OCI-LY3 (cell line): Measurements from ENCODE around the gene IGFL4.

Experiments used
- H2AFZ ChIP-seq: fragments of 200-600, 300-600 bp; shearing (Covaris generic); 2 replicates; pipeline ENCODE4 v1.6.0; 2014; ENCODE audit warnings: antibody characterized with exemption, low read depth, low read length
- H3K27ac ChIP-seq: fragments of 200-600, 300-600 bp; sonication (generic); 2 replicates; pipeline ENCODE4 v1.5.1; 2014; ENCODE audit warnings: mild to moderate bottlenecking, low read length, moderate library complexity, mixed read lengths
- H3K27me3 ChIP-seq: fragments of 200-600, 300-600 bp; sonication (generic); 2 replicates; pipeline ENCODE4 v1.6.1; 2014; ENCODE audit warnings: low read depth, low read length, mixed read lengths
- H3K36me3 ChIP-seq: fragments of 200-600, 300-600 bp; sonication (generic); replicated peaks from 2 replicates; pipeline ENCODE3; 2014; ENCODE audit warnings: low read depth, low read length, mixed read lengths
- H3K4me1 ChIP-seq: fragments of 300-600, 200-600 bp; sonication (generic); 2 replicates; pipeline ENCODE4 v1.6.1; 2014; ENCODE audit warnings: low read length, mixed read lengths
- H3K4me2 ChIP-seq: fragments of 200-600, 300-600 bp; sonication (generic); 2 replicates; pipeline ENCODE4 v1.6.1; 2014; ENCODE audit warnings: low read length, mixed read lengths
- H3K4me3 ChIP-seq: fragments of 300-600, 200-600 bp; sonication (generic); 2 replicates; pipeline ENCODE4 v1.5.1; 2014; ENCODE audit warnings: antibody characterized with exemption, mild to moderate bottlenecking, low read length, moderate library complexity
- H3K79me2 ChIP-seq: fragments of 300-600, 200-600 bp; shearing (Covaris generic); 2 replicates; pipeline ENCODE4 v1.6.1; 2014; ENCODE audit warnings: mild to moderate bottlenecking, low read length, mixed read lengths
- H3K9ac ChIP-seq: fragments of 300-600, 200-600 bp; shearing (Covaris generic); 2 replicates; pipeline ENCODE4 v1.6.0; 2014; ENCODE audit warnings: mild to moderate bottlenecking, low read length, moderate library complexity
- H3K9me3 ChIP-seq: fragments of 200-600, 300-600 bp; shearing (Covaris generic); 2 replicates; pipeline ENCODE4 v1.6.1; 2014; ENCODE audit warnings: low read length, mixed read lengths; ENCODE audit not compliant: insufficient read depth
- H4K20me1 ChIP-seq: fragments of 200-600, 300-600 bp; sonication (generic); 2 replicates; pipeline ENCODE4 v1.6.1; 2016; ENCODE audit warnings: low read length, mixed read lengths; ENCODE audit not compliant: insufficient read depth
- CTCF ChIP-seq: fragments of 200-600, 300-600 bp; sonication (generic); IDR thresholded peaks from 2 replicates; pipeline ENCODE4 v1.5.1; 2014; ENCODE audit warnings: antibody characterized with exemption, low read length, low read depth
- EZH2phosphoT487 ChIP-seq: fragments of 200-600 bp; shearing (Covaris generic); IDR thresholded peaks from 2 replicates; pipeline ENCODE4 v1.6.1; 2018; ENCODE audit warnings: antibody characterized with exemption, mixed run types, low read depth

IGFL4 gene

DNA sequence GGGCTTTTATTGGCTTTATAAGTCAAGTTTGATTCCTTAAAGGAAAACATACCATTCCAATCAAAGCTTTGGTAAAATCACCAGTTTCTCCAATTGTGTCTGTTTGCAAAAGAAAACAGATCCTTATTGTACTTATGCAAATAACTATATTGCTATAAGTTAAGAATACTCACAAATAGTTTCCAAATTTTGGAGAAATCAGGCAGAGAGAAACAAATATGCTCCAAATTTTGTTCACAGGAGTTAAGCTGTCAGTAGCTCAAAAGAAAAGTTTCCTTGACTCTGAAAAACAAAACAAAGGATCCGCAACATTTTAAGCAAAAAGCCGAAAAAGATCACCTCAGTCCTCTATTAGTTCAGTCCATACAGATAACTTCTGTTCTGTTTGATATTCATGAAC, 19.2 kb upstream of the IGFL4 start:
- Histone ChIP-seq H3K4me3 (no peak overlapping the region), H3K27me3 (peaks cover 45% of the 10 kb centered on the region), H3K9ac (no peak overlapping the region), H3K27ac (no peak overlapping the region), H4K20me1 (no peaks in the 10 kb centered on the region), H3K36me3 (no peaks in the 10 kb centered on the region), H3K9me3 (peaks cover 9% of the 10 kb centered on the region), H3K4me2 (no peak overlapping the region), H3K4me1 (no peaks in the 10 kb centered on the region), H3K79me2 (no peaks in the 10 kb centered on the region), H2AFZ (no peak overlapping the region)
- TF ChIP-seq EZH2phosphoT487 (no peak), CTCF (no peak)

GRCh38 chr19:46058778-46059177, 18.0 kb upstream of the IGFL4 start:
- H3K4me3 ChIP-seq, result no peak overlapping the region
- H3K9me3 ChIP-seq, result peaks cover 9% of the 10 kb centered on the region
- H2AFZ ChIP-seq, result no peak overlapping the region
- peaks cover 50% of the 10 kb centered on the region for H3K27me3 ChIP-seq
- H4K20me1 ChIP-seq, result no peaks in the 10 kb centered on the region
- H3K4me1 ChIP-seq, result no peaks in the 10 kb centered on the region
- no peak overlapping the region for H3K27ac ChIP-seq
- H3K9ac ChIP-seq, result no peak overlapping the region
- H3K4me2 ChIP-seq, result no peak overlapping the region
- TF ChIP-seq CTCF (no peak), EZH2phosphoT487 (no peak)
- H3K36me3 ChIP-seq, result no peaks in the 10 kb centered on the region
- no peaks in the 10 kb centered on the region for H3K79me2 ChIP-seq

- H4K20me1 ChIP-seq, result no peaks in the 10 kb centered on the region
- no peak overlapping the region for H2AFZ ChIP-seq
- no peak overlapping the region for H3K4me3 ChIP-seq
- H3K4me1 ChIP-seq, result no peaks in the 10 kb centered on the region
- H3K36me3 ChIP-seq, result no peaks in the 10 kb centered on the region
- no peaks in the 10 kb centered on the region for H3K79me2 ChIP-seq
- H3K9me3 ChIP-seq, result peaks cover 9% of the 10 kb centered on the region
- peaks cover 51% of the 10 kb centered on the region for H3K27me3 ChIP-seq
- H3K9ac ChIP-seq, result no peak overlapping the region
- no peak overlapping the region for H3K4me2 ChIP-seq
- no peak for TF ChIP-seq CTCF
- H3K27ac ChIP-seq, result no peak overlapping the region
Measured at GRCh38 chr19:46056536-46056935, 15.7 kb upstream of the IGFL4 start.

DNA sequence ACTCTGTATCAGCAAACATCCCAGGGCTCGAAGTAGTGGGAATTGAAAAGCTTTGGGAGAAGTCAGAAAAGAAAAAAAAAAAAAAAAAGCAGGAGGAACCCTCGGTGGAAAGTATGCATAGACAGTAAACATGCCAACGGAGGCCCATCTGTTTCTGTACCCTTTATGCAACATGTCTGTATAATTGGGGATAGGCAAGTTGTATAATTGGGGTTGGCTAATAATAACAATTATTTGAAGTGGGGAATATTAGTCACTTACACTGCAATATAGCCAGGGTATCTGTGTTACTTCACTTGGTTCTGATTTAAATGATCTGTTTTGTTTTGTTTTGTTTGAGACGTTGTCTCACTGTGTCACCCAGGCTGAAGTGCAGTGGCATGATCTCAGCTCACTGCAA, 12.1 kb upstream of the IGFL4 start:
- H3K4me2 ChIP-seq, result no peak overlapping the region
- H4K20me1 ChIP-seq, result no peaks in the 10 kb centered on the region
- no peak for TF ChIP-seq EZH2phosphoT487
- TF ChIP-seq CTCF, result no peak
- H3K36me3 ChIP-seq, result no peaks in the 10 kb centered on the region
- H3K9ac ChIP-seq, result no peak overlapping the region
- no peaks in the 10 kb centered on the region for H3K79me2 ChIP-seq
- no peak overlapping the region for H2AFZ ChIP-seq
- H3K27ac ChIP-seq, result no peak overlapping the region
- H3K9me3 ChIP-seq, result no peaks in the 10 kb centered on the region
- no peak overlapping the region for H3K4me3 ChIP-seq
- no peaks in the 10 kb centered on the region for H3K4me1 ChIP-seq
- peaks cover 59% of the 10 kb centered on the region for H3K27me3 ChIP-seq
